ENCODE results near the gene DPF3.
"Not testable (repeated sequence)": the region's sequence is repeated elsewhere in the genome, so short reads cannot be mapped to it uniquely, and the experiment has no call there.

The DPF3 gene

DNA sequence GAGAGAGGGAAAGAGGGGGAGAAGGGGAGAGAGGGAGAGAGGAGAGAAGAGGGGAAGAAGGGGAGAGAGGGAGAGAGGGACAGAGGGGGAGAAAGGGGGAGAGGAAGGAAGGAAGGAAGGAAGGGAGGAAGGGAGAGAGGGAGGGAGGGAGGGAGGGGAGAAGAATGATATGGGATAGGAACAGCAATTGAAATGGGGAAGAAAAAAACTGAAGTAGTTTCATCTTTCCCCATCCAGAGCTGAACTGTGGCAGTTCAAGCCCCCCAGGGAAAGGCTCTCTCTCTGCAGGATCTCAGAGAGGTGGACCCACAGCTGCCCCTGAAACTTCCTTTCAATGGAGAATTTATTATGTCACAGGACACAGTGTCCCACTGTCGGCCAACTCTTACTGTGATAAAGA lies 136.9 kb downstream of the DPF3 start:
- no peak for DNase-seq

DNA sequence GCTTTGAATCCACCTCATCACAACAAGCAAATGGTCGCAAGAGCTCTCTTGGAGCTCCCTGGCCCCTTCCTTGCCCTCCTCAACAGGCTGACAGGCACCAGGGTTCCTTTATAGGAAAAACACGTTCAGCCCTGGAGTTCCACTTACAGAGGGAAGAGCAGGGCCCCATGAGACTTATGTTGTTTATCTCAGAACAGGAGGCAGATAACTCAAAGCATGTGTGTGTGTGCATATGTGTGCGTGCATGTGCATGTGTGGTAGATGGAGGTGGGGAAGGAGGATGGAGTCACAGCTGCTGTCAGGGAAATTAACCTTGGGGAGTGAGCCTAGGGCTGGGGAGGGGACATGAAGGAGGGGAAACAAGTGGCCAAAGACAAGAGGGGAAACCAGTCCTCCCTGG lies 138.1 kb downstream of the DPF3 start:
- DNase-seq: no peak

DNA sequence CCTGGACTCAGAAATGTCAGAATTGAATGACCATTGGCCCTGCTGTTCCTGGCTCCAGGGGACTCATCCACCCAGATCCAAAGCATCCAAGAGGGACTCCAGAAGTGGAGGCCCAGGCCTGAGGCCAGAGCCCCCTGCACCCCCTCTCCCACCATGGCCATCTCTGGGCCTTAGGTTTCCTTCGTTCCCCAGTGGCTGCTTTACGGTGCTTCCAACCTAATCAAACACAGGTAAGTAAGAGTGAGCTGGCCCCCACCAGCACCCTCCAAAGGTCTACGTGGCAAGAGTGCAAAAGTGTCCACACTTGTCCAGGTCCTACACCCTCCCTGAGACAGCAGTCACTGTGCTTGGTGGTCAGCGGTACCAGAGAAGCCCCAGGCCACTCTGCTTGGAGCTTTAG lies 139.0 kb downstream of the DPF3 start:
- no peak for DNase-seq

DNA sequence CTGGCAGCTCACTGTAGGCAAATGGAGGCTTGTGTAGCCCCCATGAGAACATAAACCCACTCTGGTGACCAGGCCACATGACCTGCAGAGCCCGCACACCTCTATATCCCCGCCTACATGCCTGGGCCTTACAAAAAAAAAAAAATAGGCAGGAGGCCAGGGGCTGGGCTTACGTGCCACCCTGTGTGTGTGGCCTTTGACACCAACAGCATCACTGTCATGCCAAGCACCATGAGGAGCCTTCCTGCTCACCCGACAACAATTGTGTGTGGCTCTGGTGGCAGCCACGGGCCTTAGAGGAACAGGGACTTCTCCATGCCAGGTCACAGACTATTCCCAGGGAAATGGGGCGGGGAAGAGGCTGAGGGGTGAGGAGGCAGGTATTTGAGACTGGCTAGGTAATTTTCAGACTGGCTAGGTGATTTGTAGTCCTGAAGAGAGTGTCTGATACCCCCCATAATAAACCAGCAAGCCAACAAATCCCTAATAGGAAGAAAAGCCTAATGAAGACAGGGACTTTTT lies 140.0 kb downstream of the DPF3 start:
- DNase-seq: no peak

DNA sequence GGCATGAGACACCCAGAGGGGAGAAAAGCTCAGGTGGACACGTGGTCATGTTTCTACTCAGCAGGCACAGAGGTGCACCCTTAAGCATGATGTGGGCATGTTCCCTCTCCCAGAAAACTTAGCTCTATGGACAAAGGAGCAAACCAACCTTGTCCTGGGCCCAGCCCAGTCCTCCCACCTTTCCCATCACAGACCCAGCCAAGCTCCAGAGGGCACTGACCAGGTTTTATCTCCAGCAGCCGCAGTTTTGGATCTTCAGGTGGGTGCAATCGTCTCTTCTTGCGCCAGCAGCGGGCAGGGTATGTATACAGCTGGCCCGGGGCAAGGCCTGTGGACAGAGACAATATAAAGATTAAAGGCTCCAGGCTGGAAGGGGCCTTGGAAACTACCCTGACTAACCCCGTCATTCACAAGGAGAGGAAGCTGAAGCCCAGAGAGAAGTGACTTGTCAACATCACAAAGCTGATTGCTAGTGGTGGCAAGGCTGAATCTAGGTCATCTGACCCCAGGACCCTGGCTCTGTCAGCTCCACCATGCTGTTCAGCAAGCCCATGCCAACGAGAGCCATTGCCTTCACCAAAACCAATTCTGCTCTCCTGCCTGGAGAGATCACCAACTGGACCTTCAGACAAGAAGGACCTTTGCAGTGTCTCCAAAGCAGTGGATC lies 140.7 kb downstream of the DPF3 start:
- DNase-seq: no peak

DNA sequence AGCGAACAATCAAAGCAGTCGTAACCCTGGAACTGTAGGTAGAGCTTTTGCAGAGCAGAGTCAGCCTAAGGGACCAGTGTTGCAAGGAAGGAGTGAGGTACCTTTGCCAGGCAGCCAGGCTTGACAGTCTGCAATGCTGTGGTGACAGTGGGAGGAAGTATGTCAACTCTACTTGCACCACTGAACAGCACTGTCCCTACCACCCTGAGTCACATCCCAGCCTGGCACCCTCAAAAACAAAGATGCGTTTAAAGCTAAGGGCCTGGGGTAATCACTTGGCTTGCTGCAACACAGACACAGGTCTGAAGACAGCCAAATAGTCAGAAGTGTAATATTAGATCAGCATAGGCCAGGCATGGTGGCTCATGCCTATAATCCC lies 141.9 kb downstream of the DPF3 start:
- no peak for DNase-seq

DNA sequence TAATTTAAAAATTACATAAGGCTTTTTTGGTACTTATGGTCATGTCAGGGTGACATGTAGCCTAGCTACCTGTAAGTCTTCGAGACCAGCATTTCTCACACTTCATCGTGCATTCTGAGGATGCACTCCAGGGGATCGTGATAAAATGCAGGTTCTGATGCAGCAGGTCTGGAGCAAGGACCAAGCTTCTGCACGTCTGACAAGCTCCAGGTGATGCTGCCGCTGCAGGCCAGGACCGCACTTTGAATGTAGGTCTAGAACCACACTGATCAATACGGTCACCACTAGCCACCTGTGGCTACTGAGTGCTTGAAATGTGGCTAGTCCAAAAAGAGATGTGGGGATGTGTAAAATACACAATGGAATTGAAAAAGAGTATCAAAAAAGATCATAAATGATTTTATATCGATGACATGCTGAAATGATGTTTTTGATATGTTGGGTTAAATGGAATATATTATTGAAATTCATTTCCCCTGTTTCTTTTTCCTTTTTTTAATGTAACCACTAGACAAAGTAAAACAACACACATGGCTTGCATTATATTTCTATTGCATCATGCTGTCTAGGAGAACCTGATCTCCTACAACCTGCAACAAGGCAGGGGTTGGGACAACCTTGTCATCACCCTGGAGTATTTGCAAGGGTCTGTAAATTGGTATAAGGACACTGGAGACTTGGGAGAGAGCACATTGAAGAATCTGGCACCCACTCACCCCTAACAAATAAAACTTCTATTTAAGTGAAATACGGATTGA lies 142.4 kb downstream of the DPF3 start:
- no peak for DNase-seq

DNA sequence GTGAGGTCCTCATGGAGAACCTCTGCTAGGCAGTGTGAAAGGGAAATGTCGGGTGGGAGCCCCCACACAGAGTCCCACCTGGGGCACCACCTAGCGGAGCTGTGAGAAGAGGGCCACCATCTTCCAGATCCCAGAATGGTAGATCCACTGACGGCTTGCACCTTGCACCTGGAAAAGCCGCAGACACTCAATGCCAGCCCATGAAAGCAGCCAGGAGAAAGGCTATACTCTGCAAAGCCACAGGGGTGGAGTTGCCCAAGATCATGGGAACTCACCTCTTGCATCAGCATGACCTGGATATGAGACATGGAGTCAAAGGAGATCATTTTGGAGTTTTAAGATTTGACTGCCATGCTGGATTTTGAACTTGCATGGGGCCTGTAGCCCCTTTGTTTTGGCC lies 145.0 kb downstream of the DPF3 start:
- not testable (repeated sequence) for DNase-seq

DNA sequence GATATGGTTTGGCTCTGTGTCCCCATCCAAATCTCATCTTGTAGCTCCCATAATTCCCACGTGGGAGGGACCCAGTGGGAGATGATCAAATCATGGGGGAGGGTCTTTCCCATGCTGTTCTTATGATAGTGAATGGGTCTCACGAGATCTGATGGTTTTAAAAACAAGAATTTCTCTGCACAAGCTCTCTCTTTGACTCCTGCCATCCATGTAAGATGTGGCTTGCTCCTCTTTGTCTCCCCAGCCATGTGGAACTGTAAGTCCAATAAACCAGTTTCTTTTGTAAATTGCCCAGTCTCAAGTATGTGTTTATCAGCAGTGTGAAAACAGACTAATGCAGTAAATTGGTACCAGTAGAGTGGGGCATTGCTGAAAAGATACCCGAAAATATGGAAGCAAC lies 146.2 kb downstream of the DPF3 start:
- DNase-seq: no peak

DNA sequence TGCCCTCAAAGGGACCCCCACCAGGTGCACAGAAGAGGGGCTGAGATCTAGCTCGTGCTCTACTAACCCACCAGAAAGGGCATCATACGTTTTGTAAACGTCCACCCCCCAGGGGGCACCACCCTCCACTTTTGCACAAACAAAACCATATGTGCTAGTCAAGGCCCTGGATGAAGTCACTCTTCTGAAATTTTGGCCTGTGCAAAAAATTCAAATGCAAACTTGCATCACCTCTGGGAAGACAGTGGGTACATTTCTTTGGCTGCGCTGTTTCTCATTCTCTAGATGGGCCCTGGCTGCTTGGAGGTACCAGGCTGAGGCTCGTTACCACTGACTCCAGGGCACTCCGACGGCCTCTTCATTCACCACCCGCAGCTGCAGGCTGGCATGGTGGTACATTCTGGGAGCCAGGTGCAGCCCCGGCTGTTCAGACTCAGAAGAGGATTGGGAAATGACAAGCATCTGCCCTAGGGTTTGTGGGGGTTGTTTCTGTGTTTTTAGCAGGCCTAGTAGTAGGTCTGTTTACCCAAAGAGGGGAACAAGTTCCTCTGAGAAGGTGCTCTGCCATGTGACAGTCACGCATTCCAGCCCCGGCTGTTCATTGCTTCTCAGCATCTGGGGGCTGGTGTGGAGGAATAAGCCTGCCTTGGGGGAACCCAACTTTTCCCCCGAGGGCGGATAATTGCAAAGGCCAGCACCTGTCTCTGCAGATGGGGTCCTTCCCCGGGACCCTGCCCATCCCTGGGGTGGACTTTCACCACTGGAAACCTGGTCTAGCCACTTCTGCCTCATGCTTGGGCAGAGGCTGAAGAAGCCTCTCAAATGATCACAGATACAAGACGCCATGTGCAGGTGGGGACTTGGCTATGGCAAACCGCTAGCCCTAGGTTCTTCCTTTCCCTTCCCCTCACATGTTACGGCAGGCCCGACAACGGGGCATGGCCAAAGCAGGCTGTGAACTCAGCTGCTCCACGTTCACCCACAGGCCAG lies 147.6 kb downstream of the DPF3 start:
- no peak for DNase-seq

DNA sequence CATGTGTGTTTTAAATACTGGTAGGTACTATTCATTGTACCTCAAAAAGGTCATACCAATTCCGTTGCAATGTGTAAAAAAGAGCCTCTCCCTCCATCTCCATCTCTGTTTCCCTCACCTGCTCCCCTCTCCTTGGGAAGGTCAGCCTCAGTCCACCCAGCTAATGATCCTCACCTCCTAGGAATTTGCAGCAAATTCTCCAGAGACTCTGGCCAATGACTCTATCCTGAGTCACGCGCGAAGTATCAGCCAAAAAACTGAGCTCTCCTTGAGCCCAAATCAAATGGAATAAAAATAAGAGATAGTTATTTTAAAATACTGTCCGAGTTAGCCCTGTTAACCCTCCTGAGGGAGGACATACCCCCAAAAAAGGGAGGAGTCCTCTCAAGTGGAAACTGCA lies 148.4 kb downstream of the DPF3 start:
- no peak for DNase-seq

DNA sequence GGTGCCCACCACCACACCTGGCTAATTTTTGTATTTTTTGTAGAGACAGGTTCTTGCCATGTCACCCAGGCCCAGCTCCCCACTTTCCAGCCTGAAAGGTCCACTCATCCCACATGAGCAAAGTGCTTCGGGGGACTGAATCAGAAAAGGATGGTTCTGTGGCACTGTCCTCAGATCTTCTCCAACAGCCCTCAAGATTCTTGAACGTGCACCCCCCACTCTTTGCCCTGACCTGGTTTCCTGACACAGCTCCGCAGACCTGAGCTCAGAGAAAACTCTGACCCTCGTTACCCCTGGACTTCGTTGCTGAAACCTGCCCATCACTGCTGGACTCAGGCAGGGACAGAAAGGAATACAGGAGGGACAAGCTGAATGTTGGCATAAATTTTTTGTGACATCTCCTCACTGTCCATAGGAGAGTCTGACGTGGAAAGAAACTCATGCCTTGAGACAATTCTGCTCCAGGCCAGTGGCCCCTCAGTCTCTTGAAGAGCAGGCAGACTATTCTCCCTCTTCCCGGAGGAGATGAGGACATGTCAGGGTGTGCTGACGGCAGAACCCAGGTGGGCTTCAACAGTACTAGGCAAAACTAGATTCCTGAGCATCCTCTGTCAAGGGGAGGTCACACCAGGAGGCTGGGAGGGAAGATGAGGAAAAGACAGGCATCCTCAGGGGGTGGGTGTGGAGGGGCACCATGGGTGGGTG lies 149.3 kb downstream of the DPF3 start:
- no peak for DNase-seq

DNA sequence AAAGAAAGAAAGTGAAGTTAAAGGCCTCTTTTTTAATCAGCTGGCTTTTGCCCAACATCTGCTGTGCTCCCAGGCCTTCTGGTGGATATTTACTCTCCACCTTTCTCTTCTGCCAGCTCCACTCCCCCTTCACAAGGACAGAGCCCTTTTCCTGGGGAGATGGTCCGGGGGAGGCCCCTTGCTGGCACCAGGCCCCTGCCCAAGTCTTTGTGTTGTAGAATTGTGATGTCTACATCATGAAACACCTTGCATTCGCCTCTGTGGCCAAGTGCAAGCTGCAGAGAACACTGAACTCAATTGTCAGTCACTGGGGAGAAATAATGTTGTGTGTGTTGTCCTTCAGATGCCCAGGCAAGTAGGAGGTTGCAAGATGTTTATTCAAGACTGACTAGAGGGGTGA lies 150.3 kb downstream of the DPF3 start:
- DNase-seq: no peak

DNA sequence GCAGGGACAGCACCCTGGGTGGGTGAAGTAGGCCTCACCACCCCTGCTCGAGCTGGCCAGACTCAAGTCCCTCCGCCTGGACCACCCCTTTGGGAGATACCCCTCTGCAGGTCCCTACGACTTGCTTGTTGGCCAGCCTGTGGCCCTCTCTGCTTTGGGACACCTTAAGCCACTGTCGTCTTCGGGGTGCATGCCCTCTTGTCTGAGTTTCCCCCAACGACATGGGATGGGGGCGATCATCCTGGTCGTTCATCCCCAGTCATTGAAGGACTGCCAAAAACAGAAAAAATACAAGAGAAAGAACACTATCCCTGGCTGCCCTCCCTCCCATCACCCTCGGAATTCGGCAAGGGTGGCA lies 151.1 kb downstream of the DPF3 start:
- no peak for DNase-seq

DNA sequence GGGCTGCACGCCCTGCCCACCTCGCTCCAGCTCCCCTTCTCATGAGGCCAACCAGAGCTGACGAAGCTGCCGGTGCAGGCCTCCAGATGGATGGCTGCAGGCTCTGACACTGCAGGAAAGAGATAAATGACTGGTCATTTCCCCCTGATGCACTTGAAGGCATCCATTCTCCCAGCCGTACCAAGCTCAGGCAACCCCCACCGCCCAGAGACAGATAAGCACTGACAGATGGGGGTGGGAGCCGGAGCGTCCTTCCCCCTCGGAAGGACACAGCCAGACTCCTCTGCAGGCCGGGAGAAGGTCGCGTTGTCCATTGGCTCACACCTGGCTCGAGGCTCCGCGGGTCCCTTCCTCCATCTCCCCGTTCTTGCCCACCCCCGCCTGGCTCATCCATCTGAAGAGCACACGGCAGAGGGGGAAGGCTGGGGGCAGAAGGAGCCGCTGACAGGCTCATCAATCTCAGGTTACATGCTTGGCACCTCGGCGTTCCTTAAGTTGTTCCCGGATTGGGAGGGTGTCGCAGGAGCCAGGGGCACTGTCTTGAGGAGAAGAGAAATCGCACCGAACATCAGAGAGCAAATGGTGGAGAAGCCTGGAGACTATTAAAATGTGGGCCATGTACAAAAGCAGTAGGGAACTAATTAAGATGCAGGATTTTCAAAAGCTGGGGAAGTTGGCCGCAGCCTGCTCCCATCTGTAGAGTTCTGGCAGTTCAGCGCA lies 151.6 kb downstream of the DPF3 start:
- no peak for DNase-seq

DNA sequence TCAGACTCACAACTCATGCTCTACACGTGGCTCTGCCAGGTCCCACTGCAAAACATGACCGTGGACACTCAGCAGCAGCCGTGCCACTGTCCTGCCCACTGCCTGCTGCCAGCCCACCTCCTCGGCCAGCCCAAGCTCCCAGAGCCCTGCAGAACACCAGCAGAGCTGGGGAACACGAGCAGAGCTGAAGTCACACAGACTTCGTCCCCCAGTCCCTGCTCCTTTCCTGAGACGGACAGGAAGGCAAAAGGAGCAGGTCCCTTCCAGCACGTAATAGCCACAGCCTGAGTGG lies 152.1 kb downstream of the DPF3 start:
- no peak for DNase-seq

DNA sequence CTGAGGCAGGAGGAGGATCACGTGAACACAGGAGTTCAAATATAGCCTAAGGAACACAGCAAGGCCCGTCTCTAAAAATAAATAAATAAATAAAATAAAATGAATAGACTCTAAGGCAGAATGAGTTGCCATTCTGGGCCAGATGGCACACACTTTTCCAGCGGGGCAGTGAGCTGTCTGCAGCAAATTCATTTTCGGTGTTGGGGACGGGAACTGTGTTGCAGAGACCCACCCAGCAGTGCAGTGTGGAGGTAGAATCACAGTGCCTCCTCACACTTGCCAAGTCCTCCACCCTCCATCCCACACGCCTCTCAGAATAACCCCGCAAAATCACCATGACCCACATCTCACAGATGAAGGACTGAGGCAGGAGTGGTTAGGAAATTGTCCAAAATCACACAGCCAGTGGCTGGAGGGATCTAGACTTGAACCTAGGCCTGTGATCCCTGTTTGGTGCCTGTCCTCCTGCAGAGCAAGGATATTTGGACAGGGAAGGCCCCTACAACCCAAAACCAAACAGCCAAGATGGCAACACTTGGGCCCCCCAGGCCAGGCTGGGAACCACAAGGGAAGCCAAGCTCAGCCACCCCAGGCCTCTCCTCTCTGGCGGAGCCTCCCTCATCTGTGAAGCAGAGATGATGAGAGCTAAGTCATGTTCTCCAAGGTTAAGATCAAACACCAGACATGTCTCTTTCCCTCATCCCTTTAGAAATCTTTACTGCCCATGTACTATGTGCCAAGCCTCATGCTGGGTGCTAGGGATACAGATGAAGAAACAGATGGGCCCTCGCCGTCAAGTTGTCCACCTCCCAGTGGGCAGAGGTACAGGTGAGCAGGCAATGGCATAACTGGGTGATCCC lies 152.7 kb downstream of the DPF3 start:
- no peak for DNase-seq

DNA sequence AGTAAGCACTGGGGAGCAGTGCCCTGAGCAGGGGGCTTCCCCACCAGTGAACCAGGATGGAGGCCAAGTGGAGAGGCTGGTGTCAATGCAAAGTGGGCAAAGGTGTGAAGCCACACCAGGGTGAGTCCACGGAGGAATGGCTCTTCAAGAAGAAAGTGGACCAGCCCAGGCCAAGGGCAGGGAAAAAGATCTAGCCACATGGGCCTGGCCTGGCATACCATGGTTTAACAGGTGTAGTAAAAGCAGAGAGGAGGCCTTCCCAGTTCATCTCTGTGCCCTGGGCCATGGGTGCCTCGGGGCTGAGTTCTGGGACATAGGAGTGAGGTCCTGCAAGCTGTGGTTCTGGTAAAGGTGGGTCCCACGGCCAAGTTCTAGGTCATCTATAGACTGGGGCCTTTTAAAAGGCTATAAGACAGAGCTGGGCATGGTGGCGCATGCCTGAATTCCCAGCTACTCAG lies 153.4 kb downstream of the DPF3 start:
- DNase-seq: no peak

DNA sequence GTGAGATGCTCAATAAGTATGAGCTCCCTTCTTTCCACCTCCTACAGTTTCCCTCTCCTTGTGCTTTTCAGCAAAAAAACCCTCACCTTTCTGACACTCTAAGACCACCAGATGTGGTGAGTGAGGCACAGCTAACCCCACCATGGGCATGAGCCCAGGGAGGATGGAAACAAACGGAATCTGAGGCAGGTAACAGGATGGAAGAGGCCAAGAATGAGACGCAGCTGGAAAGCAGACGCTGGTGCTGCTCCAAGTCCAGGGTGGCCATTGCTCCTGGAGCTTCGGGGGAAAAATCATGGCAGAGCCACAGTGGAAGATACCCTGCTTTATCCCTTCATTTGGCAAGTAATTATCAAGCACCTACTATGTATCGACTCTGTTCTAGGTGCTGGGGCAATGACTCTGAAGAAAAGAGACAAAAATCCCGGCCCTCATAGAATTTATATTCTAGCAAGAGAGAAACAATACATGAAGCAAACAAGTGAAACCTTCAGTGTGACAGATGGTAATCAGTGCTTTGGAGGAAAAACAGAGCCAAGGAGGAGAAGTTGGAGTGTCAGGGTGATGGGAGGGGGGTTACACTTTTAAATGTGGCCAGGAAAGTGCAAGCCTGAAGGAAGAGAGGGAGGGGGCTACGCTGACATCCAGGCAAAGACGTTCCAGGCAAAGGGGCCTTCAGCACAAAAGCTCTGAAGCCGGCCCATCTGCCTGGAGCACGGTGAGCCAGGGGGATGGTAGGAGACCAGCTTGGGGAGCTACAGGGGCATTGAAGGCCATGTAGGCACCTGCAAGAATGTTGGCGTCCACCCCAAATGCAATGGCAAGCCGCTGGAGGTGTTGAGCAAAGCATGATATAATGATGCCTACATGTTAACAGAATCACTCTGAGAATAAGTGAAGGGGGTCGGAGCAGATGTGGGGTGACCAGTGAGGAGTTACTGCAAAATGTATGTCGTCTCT lies 154.2 kb downstream of the DPF3 start:
- no peak for DNase-seq

DNA sequence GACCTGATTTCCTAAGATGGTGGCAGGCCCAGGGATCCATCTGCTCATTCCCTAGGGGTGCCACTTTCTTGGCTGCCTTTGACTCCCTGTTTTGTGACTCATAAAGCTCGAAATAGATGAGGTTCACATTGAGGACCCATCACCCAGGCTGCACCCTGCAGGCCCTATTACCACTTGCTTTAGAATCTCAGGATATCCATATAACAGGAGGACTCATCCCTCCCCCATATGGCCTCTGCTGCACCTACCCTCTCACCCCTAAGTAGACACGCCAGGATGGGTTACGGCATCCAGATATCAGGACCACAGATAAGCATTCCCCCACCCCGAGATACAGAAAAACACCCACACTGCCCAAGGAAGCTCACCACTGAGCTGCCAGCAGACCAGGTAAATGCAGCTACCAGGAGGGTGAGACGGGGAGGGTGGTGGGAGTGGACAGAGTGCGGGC lies 155.7 kb downstream of the DPF3 start:
- no peak for DNase-seq

All from stimulated activated CD4-positive, alpha-beta T cell treated with anti-CD3 and anti-CD28 coated beads, Interleukin-12 subunit alpha, Interleukin-12 subunit beta, amount 100 ng/mL, for 4 hours (primary cell).